Stimulated activated CD8-positive, alpha-beta memory T cell treated with anti-CD3 and anti-CD28 coated beads, Interleukin-12 subunit alpha, Interleukin-12 subunit beta, amount 100 ng/mL, for 4 hours (primary cell): ENCODE data around the gene CDIP1.
"Not testable (repeated sequence)": the region's sequence is repeated elsewhere in the genome, so short reads cannot be mapped to it uniquely, and the experiment has no call there.

Experiments used
- DNase-seq: peaks from one replicate; pipeline ENCODE4 v3.0.0-alpha.2; 2020; ENCODE audit warnings: low read depth

The CDIP1 gene

GRCh38 chr16:4538350-4539235 is at the start of gene CDIP1:
Gene CDIP1, minus strand, starts transcription at chr16:4538773. Its CDS starts 24,643 bp downstream, at chr16:4514130.
- DNase-seq: peak; percentile 95

DNA sequence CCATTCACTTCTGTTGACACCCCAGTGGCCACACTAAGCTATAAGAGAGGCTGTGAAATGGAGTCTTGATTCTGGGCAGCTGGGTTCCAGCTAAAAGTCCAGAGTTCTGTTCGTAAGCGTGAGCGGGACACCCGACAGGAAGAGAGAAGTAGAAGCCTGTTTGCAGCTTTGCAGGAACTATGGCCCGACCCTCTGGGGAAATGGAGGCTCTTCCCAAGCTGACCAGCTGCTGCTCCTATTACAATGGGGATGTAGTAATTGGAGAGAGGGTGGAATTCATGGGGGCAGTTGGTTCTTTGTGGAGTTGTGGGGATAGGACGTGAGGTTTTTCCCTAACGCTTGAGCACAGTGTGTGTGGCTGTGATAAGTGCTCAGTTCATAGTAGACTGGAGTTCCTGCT is 47.7 kb upstream of the CDIP1 start:
- no peak for DNase-seq

GRCh38 chr16:4583906-4584305 is 45.3 kb upstream of the CDIP1 start:
- DNase-seq: no peak

GRCh38 chr16:4580250-4580649 is 41.7 kb upstream of the CDIP1 start:
- no peak for DNase-seq

DNA sequence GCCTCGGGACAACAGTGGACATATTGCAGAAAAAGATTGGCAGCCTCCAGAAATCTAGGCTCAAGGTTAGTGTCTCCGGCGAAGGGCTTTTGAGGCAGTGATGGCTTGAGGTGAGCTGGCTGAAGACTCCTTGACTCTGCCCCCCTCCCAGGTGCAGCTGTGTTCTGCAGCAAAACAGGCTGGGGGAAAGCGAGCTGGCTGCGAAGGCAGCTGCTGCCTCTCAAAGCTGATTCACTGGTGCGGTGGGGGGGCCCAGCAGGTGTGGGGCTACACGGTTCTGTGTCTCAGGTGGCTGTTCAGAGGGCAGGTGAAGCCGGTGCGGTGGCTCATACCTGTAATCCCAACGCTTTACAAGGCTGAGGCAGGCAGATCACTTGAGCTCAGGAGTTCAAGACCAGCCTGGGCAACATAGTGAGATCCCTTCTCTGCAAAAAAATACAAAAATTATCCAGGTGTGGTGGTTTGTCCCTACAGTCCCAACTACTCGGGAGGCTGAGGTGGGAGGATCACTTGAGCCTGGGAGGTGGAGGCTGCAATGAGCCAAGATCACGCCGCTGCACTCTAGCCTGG is 40.5 kb upstream of the CDIP1 start:
- DNase-seq: no peak

DNA sequence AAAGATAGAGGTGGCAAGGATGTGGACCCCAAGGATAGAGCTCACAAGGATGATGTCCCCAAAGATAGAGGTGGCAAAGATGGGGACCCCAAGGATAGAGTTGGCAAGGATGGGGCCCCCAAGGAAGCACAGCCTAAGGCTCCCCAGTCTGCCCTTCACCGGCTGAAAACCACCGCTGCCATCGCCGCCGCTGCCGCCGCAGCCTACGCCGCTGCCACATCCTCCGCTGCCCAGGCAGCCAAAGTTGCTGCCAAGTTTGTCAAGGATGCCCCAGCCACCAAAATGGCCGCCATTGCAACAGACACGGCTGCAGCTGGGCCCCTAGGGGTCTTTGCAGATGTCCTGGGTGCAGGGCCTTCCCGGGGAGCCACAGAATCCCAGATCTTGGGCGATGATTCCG is 37.4 kb upstream of the CDIP1 start:
- DNase-seq: no peak

DNA sequence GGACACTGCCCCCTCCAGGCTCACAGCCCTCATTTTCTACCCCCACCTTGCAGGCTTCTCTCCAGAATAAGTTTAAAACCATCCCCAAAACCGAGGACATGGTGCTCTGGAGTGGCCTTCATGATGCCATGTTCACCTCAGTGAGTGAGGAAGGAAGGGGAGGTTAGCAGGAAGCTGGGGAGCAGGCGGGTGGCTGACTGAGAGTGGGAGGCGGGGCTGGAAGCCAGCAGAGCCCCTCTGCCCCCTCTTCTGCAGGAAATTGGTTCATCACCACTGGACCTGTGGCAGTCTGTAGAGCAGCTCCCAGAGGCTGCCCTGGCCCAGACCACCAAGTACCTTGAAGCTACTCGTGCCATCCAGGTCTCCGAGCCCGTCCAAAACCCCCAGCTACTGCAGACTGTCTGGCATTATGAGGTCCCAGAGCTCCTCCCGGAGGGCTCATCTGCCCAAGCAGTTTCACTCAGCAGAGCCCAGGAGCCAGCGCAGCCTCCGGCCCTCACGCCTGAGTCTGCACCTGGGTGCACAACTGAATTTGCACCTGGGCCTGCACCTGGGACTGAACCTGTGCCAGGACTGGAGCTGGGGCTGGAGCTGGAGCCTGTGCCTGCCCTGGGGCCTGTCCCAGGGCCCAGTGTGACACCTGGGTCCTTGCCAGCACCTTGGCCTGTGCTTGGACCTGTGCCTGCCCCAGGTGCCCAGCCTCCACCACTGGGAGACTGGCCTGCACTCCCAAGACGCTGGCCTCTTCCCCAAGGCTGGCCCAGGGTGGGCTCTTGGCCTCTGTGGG is 36.5 kb upstream of the CDIP1 start:
- no peak for DNase-seq

GRCh38 chr16:4573926-4574325 is 35.4 kb upstream of the CDIP1 start:
- not testable (repeated sequence) for DNase-seq

GRCh38 chr16:4572715-4573114 is 34.1 kb upstream of the CDIP1 start:
- no peak for DNase-seq

- DNase-seq: no peak
These were observed 32.2 kb upstream of the CDIP1 start for GRCh38 chr16:4570688-4571321.

DNA sequence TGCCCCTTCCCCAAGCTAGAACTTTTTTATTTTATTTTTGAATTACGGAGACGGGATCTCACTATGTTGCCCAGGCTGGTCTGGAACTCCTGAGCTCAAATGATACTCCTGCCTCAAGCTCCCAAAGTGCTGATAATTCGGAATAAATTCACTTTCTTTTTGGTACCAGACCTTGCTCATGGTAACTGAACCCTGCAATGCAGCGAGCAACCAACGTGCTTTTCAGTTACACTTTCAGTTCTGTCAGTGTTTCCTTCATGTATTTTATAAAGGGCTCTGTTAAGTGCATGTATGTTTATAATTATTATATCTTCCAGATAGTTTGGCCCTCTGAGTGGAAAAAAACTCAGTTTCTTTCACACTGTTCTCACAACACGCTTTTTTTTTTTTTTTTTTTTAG is 31.5 kb upstream of the CDIP1 start:
- no peak for DNase-seq

GRCh38 chr16:4566144-4566543 is 27.6 kb upstream of the CDIP1 start:
- no peak for DNase-seq

DNA sequence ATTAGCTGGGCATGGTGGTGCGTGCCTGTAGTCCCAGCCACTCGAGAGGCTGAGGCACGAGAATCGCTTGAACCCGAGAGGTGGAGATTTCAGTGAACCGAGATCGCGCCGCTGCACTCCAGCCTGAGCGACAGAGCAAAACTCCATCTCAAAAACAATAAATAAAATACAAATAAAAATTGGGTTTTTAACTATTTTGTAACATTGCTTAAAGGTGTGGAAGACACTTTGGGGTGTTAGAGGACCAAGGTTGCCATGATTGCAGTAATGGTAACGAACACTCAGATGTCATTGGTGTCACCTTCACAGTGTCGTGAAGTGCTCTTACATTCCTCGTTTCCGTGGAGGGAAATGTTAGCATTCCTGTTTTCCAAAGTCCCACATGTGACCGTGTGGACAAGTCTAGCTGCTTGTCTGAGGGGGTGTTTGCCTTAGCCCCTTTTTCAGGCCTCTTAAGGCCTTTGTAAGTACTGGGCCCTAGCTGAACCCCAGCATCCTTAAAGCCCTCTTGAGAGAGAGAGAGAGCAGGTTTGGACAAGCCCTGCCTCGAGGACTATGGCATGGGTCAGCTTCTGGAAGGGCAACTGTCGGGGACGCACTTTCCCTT is 26.2 kb upstream of the CDIP1 start:
- DNase-seq: no peak

DNA sequence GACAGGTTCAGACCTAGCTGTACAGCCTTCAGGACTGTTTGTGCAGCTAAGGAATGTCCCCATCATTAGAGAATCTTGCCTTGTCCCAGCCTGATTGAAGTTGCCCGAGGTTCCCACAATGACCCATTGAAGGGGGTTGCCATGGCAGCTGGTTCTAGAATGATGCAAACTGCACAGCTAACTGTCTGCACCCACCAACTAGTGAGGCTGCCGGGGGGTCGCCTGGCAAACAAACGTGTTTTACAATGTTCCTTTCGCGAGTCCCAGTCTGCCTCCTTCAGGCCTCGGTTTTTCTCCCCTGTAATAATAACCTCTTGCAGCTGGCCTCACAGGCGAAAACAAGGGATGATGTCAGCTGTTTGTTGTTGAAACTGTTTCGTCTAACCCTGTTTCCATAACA is 23.0 kb upstream of the CDIP1 start:
- no peak for DNase-seq

DNA sequence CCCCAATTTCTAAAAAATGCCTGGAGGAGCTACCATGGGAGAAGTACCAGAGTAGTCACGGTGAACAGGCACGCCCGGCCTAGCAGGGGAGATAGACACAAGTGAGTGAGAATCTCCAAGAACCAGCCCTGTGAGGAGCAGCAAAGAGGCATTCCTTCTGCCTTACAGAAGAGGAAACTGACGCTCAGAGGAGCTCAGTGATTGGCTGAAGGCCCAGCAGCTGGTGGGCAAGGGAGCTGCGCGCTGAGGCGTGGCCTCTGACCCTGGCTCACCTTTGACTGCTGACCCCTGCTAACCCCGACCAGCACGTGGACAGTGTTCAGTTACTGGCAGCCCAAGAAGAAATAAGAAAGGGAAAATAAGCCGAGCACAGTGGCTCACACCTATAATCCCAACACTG is 19.4 kb upstream of the CDIP1 start:
- DNase-seq: no peak

DNA sequence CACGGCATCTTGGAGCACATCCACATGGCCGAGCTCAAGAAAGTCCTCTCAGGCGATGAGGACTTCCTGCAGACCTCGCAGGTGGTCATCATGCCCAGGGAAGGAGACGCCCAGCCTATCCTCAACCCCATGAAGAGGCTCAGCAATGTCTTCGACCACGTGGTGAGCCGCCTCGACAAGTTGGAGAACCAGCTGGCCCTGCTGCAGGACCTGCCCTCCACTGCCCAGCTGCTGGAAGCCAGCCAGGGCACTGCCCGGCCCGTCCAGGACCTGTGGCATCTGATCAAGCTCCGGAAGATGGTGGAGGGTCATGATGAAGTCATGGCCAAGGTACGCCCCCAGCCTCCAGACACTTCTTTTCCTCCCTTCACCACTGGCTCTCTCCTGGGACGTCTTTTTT is 18.0 kb upstream of the CDIP1 start:
- DNase-seq: no peak

DNA sequence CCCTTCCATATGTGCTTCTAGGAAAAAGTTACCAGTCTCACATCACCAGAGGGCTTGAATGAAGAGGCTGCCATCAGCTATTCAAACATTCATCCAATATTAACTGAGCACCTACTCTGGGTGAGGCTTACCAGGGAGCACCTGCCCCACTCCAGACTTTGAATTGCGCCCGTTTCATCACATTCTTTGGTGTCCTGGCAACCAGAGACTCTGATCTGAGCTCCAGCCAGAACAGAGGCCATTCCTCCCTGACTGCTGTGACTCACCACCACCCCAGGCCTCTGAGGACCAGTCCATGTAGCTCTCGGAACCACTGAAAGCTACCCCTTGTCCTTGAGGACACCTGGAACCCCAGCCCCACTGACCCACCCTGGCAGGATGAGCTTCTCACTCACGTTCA is 17.5 kb upstream of the CDIP1 start, which contains the start of gene C16orf96:
C16orf96 (plus strand) TSS at position 229 of the 400 bp plus-strand sequence; CDS start at position 379, 150 bp downstream.
- DNase-seq: no peak

DNA sequence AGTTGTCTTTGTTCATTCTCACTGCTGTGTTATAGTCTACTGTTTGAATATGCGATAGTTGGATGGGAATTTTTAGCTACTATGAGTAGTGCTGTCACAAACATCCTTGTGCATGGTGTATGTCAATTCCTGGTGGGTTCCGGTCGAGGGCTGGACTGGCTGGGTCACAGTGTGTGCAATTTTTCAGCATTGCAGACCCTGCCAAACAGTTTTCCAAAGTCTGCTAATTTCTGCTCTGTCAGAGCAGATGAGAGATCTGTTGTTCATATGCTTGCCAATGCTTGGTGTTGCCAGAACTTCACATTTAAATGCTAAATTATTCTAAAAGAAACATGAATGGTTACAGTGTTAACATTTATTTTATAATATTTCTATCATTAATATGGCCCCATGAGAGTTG is 14.0 kb upstream of the CDIP1 start:
- no peak for DNase-seq

- DNase-seq: no peak
These were observed 12.0 kb upstream of the CDIP1 start for GRCh38 chr16:4550591-4550990.

DNA sequence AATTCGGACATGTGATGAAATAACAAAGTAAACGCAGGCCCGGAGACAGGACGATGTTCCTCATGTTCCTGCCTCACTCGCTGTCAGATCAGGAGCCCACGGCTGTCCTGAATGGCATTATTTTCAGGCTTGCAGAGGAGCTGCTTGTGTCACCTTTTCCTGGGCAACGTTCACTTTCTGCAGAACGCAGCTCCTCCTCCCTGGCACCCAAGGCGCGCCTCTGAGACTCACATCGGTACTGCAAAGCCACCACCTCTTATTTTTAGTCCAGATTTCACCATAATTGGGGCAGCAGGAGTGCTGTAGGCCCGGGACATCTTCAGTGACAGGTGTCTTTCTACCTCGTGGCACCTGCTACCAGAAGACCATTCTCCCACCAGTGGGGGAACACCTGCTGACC is 9.6 kb upstream of the CDIP1 start:
- DNase-seq: no peak

- DNase-seq: no peak
These were observed 5.9 kb upstream of the CDIP1 start for GRCh38 chr16:4544473-4544872.

GRCh38 chr16:4539716-4540284 is 1.2 kb upstream of the CDIP1 start:
- DNase-seq: no peak
